PC-9 (cell line): Measurements from ENCODE around the gene EPB41L2. TPM values are rescaled to one million over a fixed set of nuclear protein-coding genes. Genes with fewer than 3 reads are reported as not detected.

Experiments
- BruUV-seq: library from RNA; stranded (reverse); fragments of 400-500 nt; replicated peaks from 2 replicates; lab custom pipeline; 2021; lab: Mats Ljungman, UMichigan
- CTCF ChIA-PET: fragments of 300-600 bp; sonication (Branson Sonifier 250); formaldehyde crosslinking; loops from one replicate; lab custom pipeline; 2022; ENCODE audit warnings: antibody characterized with exemption; lab: Charles Lee
- POLR2A ChIA-PET: fragments of 300-600 bp; sonication (Branson Sonifier 250); formaldehyde crosslinking; loops from one replicate; lab custom pipeline; 2022; ENCODE audit warnings: antibody characterized with exemption; ENCODE audit not compliant: unreplicated experiment; lab: Charles Lee
- DNase-seq, 2 experiments: peaks; one replicate each; pipeline versions ENCODE4 v3.0.0 to v3.0.0-alpha.2; 2015 to 2022; ENCODE audit warnings: mixed read lengths in 1 of 2
- H2AFZ ChIP-seq: fragments of 200-600 bp; sonication (generic); 2 replicates; pipeline ENCODE4 v1.8.1; 2017; ENCODE audit warnings: antibody characterized with exemption
- H3F3A ChIP-seq: fragments of 200-600 bp; sonication (generic); 2 replicates; pipeline ENCODE4 v1.8.1; 2017; ENCODE audit warnings: antibody characterized with exemption, mild to moderate bottlenecking, low read depth; ENCODE audit not compliant: insufficient read depth
- H3K27ac ChIP-seq: fragments of 200-600 bp; sonication (generic); 2 replicates; pipeline ENCODE4 v1.6.1; 2016; ENCODE audit warnings: mixed run types
- H3K27me3 ChIP-seq: fragments of 200-600 bp; sonication (generic); 2 replicates; pipeline ENCODE4 v1.6.1; 2016; ENCODE audit warnings: low read depth, mixed run types; ENCODE audit not compliant: insufficient read depth
- H3K36me3 ChIP-seq: fragments of 200-600 bp; sonication (generic); 2 replicates; pipeline ENCODE4 v1.6.1; 2016; ENCODE audit warnings: low read depth, mixed run types
- H3K4me1 ChIP-seq: fragments of 200-600 bp; sonication (generic); replicated peaks from 2 replicates; pipeline ENCODE4 v1.6.1; 2016; ENCODE audit warnings: mixed run types; ENCODE audit not compliant: insufficient read depth
- H3K4me2 ChIP-seq: fragments of 200-600 bp; sonication (generic); 2 replicates; pipeline ENCODE4 v1.6.1; 2017; ENCODE audit warnings: mixed run types
- H3K4me3 ChIP-seq: fragments of 200-600 bp; sonication (generic); 2 replicates; pipeline ENCODE4 v1.6.1; 2016; ENCODE audit warnings: mixed run types
- H3K79me2 ChIP-seq: fragments of 200-600 bp; sonication (generic); 2 replicates; pipeline ENCODE4 v1.6.1; 2017; ENCODE audit warnings: low read depth, mixed run types
- H3K9me2 ChIP-seq: fragments of 200-600 bp; sonication (generic); 2 replicates; pipeline ENCODE4 v1.8.1; 2017; ENCODE audit warnings: mild to moderate bottlenecking; ENCODE audit not compliant: insufficient read depth
- H3K9me3 ChIP-seq: fragments of 200-600 bp; sonication (generic); 2 replicates; pipeline ENCODE4 v1.8.1; 2016; ENCODE audit warnings: low read depth; ENCODE audit not compliant: insufficient read depth
- H4K20me1 ChIP-seq: fragments of 200-600 bp; sonication (generic); 2 replicates; pipeline ENCODE4 v1.8.1; 2017; ENCODE audit not compliant: insufficient read depth
- CTCF ChIP-seq: fragments of 200-600 bp; sonication (generic); conservative IDR thresholded peaks from 2 replicates; pipeline ENCODE4 v1.6.1; 2017; ENCODE audit warnings: mixed run types, antibody characterized with exemption, mild to moderate bottlenecking, moderate library complexity
- EZH2 ChIP-seq: fragments of 200-600 bp; sonication (generic); IDR thresholded peaks from 2 replicates; pipeline ENCODE4 v1.8.0; 2017; ENCODE audit warnings: antibody characterized with exemption, low read depth
- intact Hi-C: fragments of 100-400 bp; cut with micrococcal nuclease; formaldehyde crosslinking; loops from one replicate; pipeline ENCODE4 v1.10.0; 2022; ENCODE audit not compliant: unreplicated experiment
- total RNA-seq: library from RNA; stranded (reverse); gene quantifications from 2 replicates; pipeline ENCODE4 v1.2.3, GENCODE V29; 2021

The EPB41L2 gene
- total RNA-seq, 1 experiment from 2014 or later: 67.4 TPM

DNA sequence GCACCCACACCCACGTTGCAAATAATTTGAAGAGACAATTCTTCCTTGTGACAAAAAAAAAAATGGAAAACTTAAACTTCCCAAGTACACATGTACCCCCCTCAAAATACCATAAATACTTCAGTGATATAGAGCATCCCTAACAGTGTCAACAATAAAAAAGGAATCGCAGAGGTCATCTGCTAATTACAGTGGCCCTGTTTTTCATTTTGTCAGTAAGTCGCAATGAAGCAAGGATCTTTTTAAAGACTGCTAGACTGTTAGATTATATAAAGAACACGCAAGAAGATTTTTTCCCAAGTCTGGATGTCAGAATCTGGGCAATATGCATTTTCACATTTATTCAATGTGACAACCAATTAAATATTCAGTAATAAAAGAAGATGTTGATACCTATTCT, 93.9 kb downstream of the EPB41L2 start:
- no peaks in the 10 kb centered on the region for H3K79me2 ChIP-seq
- POLR2A ChIA-PET: no interaction called here
- intact Hi-C loops: no loop called here

DNA sequence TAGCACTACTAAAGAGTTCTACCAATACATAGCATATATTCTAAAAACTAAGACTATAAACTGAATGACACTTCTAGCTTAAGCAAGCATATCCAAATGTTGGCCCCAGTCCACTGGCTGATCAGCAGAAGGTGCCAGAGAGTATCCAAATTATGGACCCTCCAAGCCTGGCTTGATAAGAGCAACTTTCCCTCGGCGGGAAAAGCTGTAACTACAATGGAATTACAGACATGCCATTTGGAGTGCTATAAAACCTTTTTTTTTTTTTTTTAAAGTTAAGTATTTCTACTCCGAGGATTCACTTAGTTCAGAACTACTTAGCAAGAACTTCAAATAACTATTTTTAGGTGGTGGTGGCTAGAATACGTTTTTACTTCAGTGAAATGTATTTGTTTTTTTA, 94.6 kb downstream of the EPB41L2 start:
- CTCF ChIA-PET: interaction anchor here (0.6 kb wide), 1 partner anchor 94 kb away, joined by 4 read pairs; no protein-coding TSS in a partner anchor
- no peaks in the 10 kb centered on the region for H4K20me1 ChIP-seq
- H3F3A ChIP-seq: no peaks in the 10 kb centered on the region
- no peaks in the 10 kb centered on the region for H3K4me1 ChIP-seq
- no peak for TF ChIP-seq CTCF
- no peak for TF ChIP-seq EZH2
- intact Hi-C loops: no loop called here
- H3K27ac ChIP-seq: no peak overlapping the region
- H3K27me3 ChIP-seq: no peaks in the 10 kb centered on the region
- peaks cover 5% of the 10 kb centered on the region; the same call in 1 of the 2 replicates for H3K9me2 ChIP-seq
- H3K4me3 ChIP-seq: no peak overlapping the region
- no peak overlapping the region for H3K4me2 ChIP-seq
- no peak overlapping the region for H2AFZ ChIP-seq
- no peaks in the 10 kb centered on the region for H3K79me2 ChIP-seq
- POLR2A ChIA-PET: no interaction called here
- no peaks in the 10 kb centered on the region for H3K36me3 ChIP-seq
- no peaks in the 10 kb centered on the region for H3K9me3 ChIP-seq
- BruUV-seq: no TSS peak
- DNase-seq: no peak

More for the DNA sequence above, 93.9 kb downstream of the EPB41L2 start:
- Histone ChIP-seq H3K27ac (no peak overlapping the region), H3K4me3 (no peak overlapping the region), H4K20me1 (no peaks in the 10 kb centered on the region), H3K4me1 (no peaks in the 10 kb centered on the region), H3K9me2 (peaks cover 5% of the 10 kb centered on the region; the same call in 1 of the 2 replicates), H3F3A (no peaks in the 10 kb centered on the region), H3K36me3 (no peaks in the 10 kb centered on the region), H3K9me3 (peaks cover 3% of the 10 kb centered on the region; the same call in 1 of the 2 replicates), H2AFZ (no peak overlapping the region), H3K4me2 (no peak overlapping the region), H3K27me3 (no peaks in the 10 kb centered on the region)
- CTCF ChIA-PET: no interaction called here
- TF ChIP-seq EZH2 (no peak), CTCF (no peak)
- BruUV-seq: no TSS peak
- DNase-seq: no peak

GRCh38 chr6:130967502-130968445, 95.3 kb downstream of the EPB41L2 start:
- no peaks in the 10 kb centered on the region for H4K20me1 ChIP-seq
- H3K27ac ChIP-seq: no peak overlapping the region
- no peaks in the 10 kb centered on the region for H3F3A ChIP-seq
- CTCF ChIA-PET: interaction anchor here (0.6 kb wide), 1 partner anchor 94 kb away, joined by 4 read pairs; no protein-coding TSS in a partner anchor
- H3K36me3 ChIP-seq: no peaks in the 10 kb centered on the region
- H3K9me2 ChIP-seq: peaks cover 5% of the 10 kb centered on the region; the same call in 1 of the 2 replicates
- H3K27me3 ChIP-seq: no peaks in the 10 kb centered on the region
- no peak overlapping the region for H3K4me3 ChIP-seq
- POLR2A ChIA-PET: no interaction called here
- H2AFZ ChIP-seq: no peak overlapping the region
- TF ChIP-seq EZH2 (no peak), CTCF (no peak)
- H3K9me3 ChIP-seq: no peaks in the 10 kb centered on the region
- intact Hi-C loops: no loop called here
- no peaks in the 10 kb centered on the region for H3K4me1 ChIP-seq
- no TSS peak for BruUV-seq
- H3K4me2 ChIP-seq: no peak overlapping the region
- no peak for DNase-seq
- H3K79me2 ChIP-seq: no peaks in the 10 kb centered on the region
